ENCODE results near the gene RIMS4. TPM values are rescaled to one million over a fixed set of nuclear protein-coding genes. Genes with fewer than 3 reads are reported as not detected.

Gene RIMS4
- total RNA-seq, 3 donors from 2014 or later: 0.66 to 1.8 (median 0.96) TPM

GRCh38 chr20:44851545-44851944 is 41.2 kb upstream of the RIMS4 start:
- no peaks in the 10 kb centered on the region for H3K4me1 ChIP-seq
- DNase-seq (ENCODE audit: low spot score in 2 of 2): no peak
- intact Hi-C loops (cut with DNase I; ENCODE audit: low total_unique reads): no loop called here
- H3K9me3 ChIP-seq: no peaks in the 10 kb centered on the region
- H3K27me3 ChIP-seq: no peaks in the 10 kb centered on the region
- H3K36me3 ChIP-seq: no peaks in the 10 kb centered on the region
- TF ChIP-seq POLR2A (IDR thresholded peaks at IDR 0.05): no peak
- TF ChIP-seq, protein P1, sequence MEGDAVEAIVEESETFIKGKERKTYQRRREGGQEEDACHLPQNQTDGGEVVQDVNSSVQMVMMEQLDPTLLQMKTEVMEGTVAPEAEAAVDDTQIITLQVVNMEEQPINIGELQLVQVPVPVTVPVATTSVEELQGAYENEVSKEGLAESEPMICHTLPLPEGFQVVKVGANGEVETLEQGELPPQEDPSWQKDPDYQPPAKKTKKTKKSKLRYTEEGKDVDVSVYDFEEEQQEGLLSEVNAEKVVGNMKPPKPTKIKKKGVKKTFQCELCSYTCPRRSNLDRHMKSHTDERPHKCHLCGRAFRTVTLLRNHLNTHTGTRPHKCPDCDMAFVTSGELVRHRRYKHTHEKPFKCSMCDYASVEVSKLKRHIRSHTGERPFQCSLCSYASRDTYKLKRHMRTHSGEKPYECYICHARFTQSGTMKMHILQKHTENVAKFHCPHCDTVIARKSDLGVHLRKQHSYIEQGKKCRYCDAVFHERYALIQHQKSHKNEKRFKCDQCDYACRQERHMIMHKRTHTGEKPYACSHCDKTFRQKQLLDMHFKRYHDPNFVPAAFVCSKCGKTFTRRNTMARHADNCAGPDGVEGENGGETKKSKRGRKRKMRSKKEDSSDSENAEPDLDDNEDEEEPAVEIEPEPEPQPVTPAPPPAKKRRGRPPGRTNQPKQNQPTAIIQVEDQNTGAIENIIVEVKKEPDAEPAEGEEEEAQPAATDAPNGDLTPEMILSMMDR (IDR thresholded peaks at IDR 0.05): no peak
- H3K27ac ChIP-seq: no peak overlapping the region
- no peak overlapping the region for H3K4me3 ChIP-seq

DNA sequence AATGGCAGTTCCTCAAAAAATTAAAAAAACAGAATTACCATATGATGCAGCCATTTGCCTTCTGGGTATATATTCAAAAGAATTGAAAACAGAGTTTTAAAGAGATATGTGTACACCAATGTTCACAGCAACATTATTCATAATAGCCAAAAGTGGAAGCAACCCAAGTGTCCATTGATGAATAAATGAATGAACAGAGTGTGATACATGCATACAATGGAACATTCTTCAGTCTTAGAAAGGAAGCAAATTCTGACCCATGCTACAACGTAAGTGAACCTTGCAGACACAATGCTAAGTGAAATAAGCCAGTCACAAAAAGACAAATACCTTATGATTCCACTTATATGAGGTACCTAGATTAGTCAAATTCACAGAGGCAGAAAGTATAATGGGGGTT is 40.5 kb upstream of the RIMS4 start:
- TF ChIP-seq POLR2AphosphoS5 (IDR thresholded peaks at IDR 0.05): no peak
- no peak for TF ChIP-seq POLR2A (IDR thresholded peaks at IDR 0.05)
- TF ChIP-seq, protein P1 (IDR thresholded peaks at IDR 0.05): no peak
- H3K4me3 ChIP-seq: no peak overlapping the region
- no peaks in the 10 kb centered on the region for H3K9me3 ChIP-seq
- intact Hi-C loops (cut with DNase I; ENCODE audit: low total_unique reads): no loop called here
- no peak for DNase-seq (ENCODE audit: low spot score in 2 of 2)
- H3K4me1 ChIP-seq: no peaks in the 10 kb centered on the region
- no peak overlapping the region for H3K27ac ChIP-seq
- H3K36me3 ChIP-seq: no peaks in the 10 kb centered on the region
- H3K27me3 ChIP-seq: no peaks in the 10 kb centered on the region

GRCh38 chr20:44850272-44850671 is 39.9 kb upstream of the RIMS4 start:
- H3K4me1 ChIP-seq: no peaks in the 10 kb centered on the region
- no peaks in the 10 kb centered on the region for H3K9me3 ChIP-seq
- TF ChIP-seq POLR2AphosphoS5 (IDR thresholded peaks at IDR 0.05) (no peak), POLR2A (IDR thresholded peaks at IDR 0.05) (no peak)
- TF ChIP-seq, protein P1 (IDR thresholded peaks at IDR 0.05): no peak
- H3K36me3 ChIP-seq: no peaks in the 10 kb centered on the region
- DNase-seq (ENCODE audit: low spot score in 2 of 2): no peak
- H3K27ac ChIP-seq: no peak overlapping the region
- H3K4me3 ChIP-seq: no peak overlapping the region
- no peaks in the 10 kb centered on the region for H3K27me3 ChIP-seq
- intact Hi-C loops (cut with DNase I; ENCODE audit: low total_unique reads): no loop called here

DNA sequence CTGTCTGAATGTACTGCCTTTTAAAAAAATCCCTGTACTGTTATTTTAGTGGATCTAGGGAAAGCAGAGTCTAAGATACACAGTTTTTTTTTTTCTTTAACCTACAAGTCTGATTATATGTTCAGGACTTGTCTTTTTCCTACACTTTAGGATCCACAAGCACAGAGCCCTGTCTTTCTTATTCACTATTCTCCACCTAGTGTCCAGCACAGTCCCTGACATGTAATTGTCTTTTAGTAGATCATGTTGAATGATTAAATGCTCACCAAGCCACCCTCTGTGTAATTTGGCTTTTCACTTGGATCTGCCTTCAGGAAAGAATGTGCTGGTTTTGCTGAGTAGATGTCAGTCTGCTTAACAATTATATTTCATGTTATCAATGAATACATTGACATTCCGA is 39.4 kb upstream of the RIMS4 start:
- H3K4me3 ChIP-seq: no peak overlapping the region
- no peaks in the 10 kb centered on the region for H3K27me3 ChIP-seq
- H3K9me3 ChIP-seq: no peaks in the 10 kb centered on the region
- DNase-seq (ENCODE audit: low spot score in 2 of 2): no peak
- H3K4me1 ChIP-seq: no peaks in the 10 kb centered on the region
- H3K27ac ChIP-seq: no peak overlapping the region
- H3K36me3 ChIP-seq: no peaks in the 10 kb centered on the region
- intact Hi-C loops (cut with DNase I; ENCODE audit: low total_unique reads): no loop called here
- TF ChIP-seq POLR2AphosphoS5 (IDR thresholded peaks at IDR 0.05): no peak
- TF ChIP-seq, protein P1 (IDR thresholded peaks at IDR 0.05): no peak

GRCh38 chr20:44848254-44849015 is 38.1 kb upstream of the RIMS4 start:
- intact Hi-C loops (cut with DNase I; ENCODE audit: low total_unique reads): no loop called here
- H3K27me3 ChIP-seq: no peaks in the 10 kb centered on the region
- H3K36me3 ChIP-seq: no peaks in the 10 kb centered on the region
- H3K4me3 ChIP-seq: no peak overlapping the region
- no peaks in the 10 kb centered on the region for H3K9me3 ChIP-seq
- no peak for DNase-seq (ENCODE audit: low spot score in 2 of 2)
- H3K4me1 ChIP-seq: no peaks in the 10 kb centered on the region
- H3K27ac ChIP-seq: no peak overlapping the region
- no peak for TF ChIP-seq POLR2A (IDR thresholded peaks at IDR 0.05)
- no peak for TF ChIP-seq POLR2AphosphoS5 (IDR thresholded peaks at IDR 0.05)
- TF ChIP-seq, protein P1 (IDR thresholded peaks at IDR 0.05): no peak
